Lung (tissue), 12 donors: ENCODE results near the gene ADI1. TPM values are rescaled to one million over a fixed set of nuclear protein-coding genes. Genes with fewer than 3 reads are reported as not detected.

ENCODE experiments used
- ATAC-seq: fragments of 200-7000 bp; cut with Tn5 transposase; one replicate; pipeline ENCODE4 v1.9.1; 2020; ENCODE audit warnings: moderate number of reproducible peaks; ENCODE audit not compliant: insufficient read depth, low FRiP score
- DNase-seq, 3 donors: peaks; one replicate each; pipeline ENCODE4 v3.0.0-alpha.2; 2013 to 2017
- H3K27ac ChIP-seq, 2 donors: one replicate each; pipeline ENCODE4 v1.5.1; 2013; ENCODE audit warnings: mild to moderate bottlenecking in 2 of 2, moderate library complexity in 2 of 2, control low read depth in 1 of 2, inconsistent platforms in 1 of 2, low read depth in 1 of 2, low read length in 1 of 2
- H3K27me3 ChIP-seq, 3 donors: one replicate each; pipeline ENCODE4 v1.5.1; 2013; ENCODE audit warnings: low read length in 2 of 3; ENCODE audit not compliant: control insufficient read depth in 3 of 3, insufficient read depth in 3 of 3
- H3K36me3 ChIP-seq, 4 donors: one replicate each; pipeline ENCODE4 v1.5.1; 2013; ENCODE audit warnings: low read length in 4 of 4, mild to moderate bottlenecking in 1 of 4, moderate library complexity in 1 of 4; ENCODE audit not compliant: control insufficient read depth in 4 of 4, insufficient read depth in 4 of 4
- H3K4me1 ChIP-seq, 5 donors: one replicate each; pipeline ENCODE4 v1.5.1; 2013; ENCODE audit warnings: low read length in 5 of 5, mild to moderate bottlenecking in 2 of 5, moderate library complexity in 1 of 5; ENCODE audit not compliant: control insufficient read depth in 5 of 5, insufficient read depth in 5 of 5
- H3K4me3 ChIP-seq: one replicate; pipeline ENCODE4 v1.5.1; 2013; ENCODE audit warnings: mild to moderate bottlenecking, control low read depth, moderate library complexity
- H3K9ac ChIP-seq, 2 donors: one replicate each; pipeline ENCODE4 v1.5.1; 2013; ENCODE audit warnings: low read length in 2 of 2, control low read depth in 1 of 2; ENCODE audit not compliant: insufficient read depth in 1 of 2
- H3K9me3 ChIP-seq, 4 donors: one replicate each; pipeline ENCODE4 v1.5.1; 2013; ENCODE audit warnings: low read length in 3 of 4, mild to moderate bottlenecking in 1 of 4, moderate library complexity in 1 of 4; ENCODE audit not compliant: control insufficient read depth in 4 of 4, insufficient read depth in 3 of 4
- CTCF ChIP-seq: IDR thresholded peaks from 2 replicates; pipeline ENCODE4 v1.5.1; 2012; ENCODE audit warnings: mild to moderate bottlenecking; ENCODE audit errors: control extremely low read depth, extremely low read depth
- WGBS, 2 donors: extraction: QIAGEN DNeasy Blood & Tissue Kit; methylation state at CpG; one replicate each; pipeline ENCODE4 v1.1.7; 2013; 5-methylcytosine and 5-hydroxymethylcytosine counted together
- polyA plus RNA-seq, 2 donors: library from polyadenylated mRNA; stranded (reverse); fragments of 200-250 nt; gene quantifications; one replicate each; pipeline ENCODE4 v1.2.1, GENCODE V29; 2013
- total RNA-seq, 2 donors: library from RNA; depleted of rRNA in 1 of 2; stranded (reverse); fragments of >200 nt in 1 of 2; gene quantifications; one replicate each; pipeline ENCODE4 v1.2.1, GENCODE V29; 2014 to 2021
- donor health status: control.
- donor health status: control.
- donor health status: Bipolar disorder and iron deficiency.
- donor health status: healthy.
- donor health status: DM: yes; HTN: yes; CAD: no.

ADI1 gene
- total and polyA plus RNA-seq, 4 donors, result 46.8 to 65.2 (median 55.9) TPM

GRCh38 chr2:3475771-3476170 lies 43.6 kb downstream of the ADI1 start:
- peaks cover 0 to 38% (median 22%) of the 10 kb centered on the region in 4 donors for H3K36me3 ChIP-seq

GRCh38 chr2:3472966-3473365 lies 46.4 kb downstream of the ADI1 start:
- Histone ChIP-seq H3K27me3 (no peaks in the 10 kb centered on the region), H3K9ac (no peak overlapping the region), H3K27ac (peak overlapping the region in 1 of 2 donors; percentile 35), H3K4me1 (peaks cover 0 to 9% (median 2%) of the 10 kb centered on the region in 5 donors), H3K4me3 (no peak overlapping the region), H3K9me3 (no peaks in the 10 kb centered on the region), H3K36me3 (peaks cover 0 to 37% (median 30%) of the 10 kb centered on the region in 4 donors)
- ATAC-seq (no peak), DNase-seq (no peak)
- WGBS, 2 donors, result 85 to 87% methylated on average over 10 of the region's 10 CpGs
- TF ChIP-seq CTCF, result no peak

More at GRCh38 chr2:3475771-3476170, 43.6 kb downstream of the ADI1 start:
- no peak for TF ChIP-seq CTCF
- no peak overlapping the region for H3K27ac ChIP-seq
- 95 to 97% methylated on average over 28 of the region's 28 CpGs for WGBS, 2 donors
- no peaks in the 10 kb centered on the region for H3K4me1 ChIP-seq
- H3K4me3 ChIP-seq, result no peak overlapping the region
- ATAC-seq, result no peak
- DNase-seq, result no peak
- H3K9ac ChIP-seq, result no peak overlapping the region
- no peaks in the 10 kb centered on the region for H3K9me3 ChIP-seq
- no peaks in the 10 kb centered on the region for H3K27me3 ChIP-seq

- peak overlapping the region in 1 of 2 donors; percentile 35 for H3K27ac ChIP-seq
- DNase-seq, result no peak
Measured at GRCh38 chr2:3472296-3472695, 47.0 kb downstream of the ADI1 start.

More at GRCh38 chr2:3472296-3472695, 47.0 kb downstream of the ADI1 start:
- Histone ChIP-seq H3K4me1 (peaks cover 0 to 9% (median 2%) of the 10 kb centered on the region in 5 donors), H3K4me3 (no peak overlapping the region), H3K36me3 (peaks cover 0 to 43% (median 33%) of the 10 kb centered on the region in 4 donors), H3K27me3 (no peaks in the 10 kb centered on the region), H3K9me3 (no peaks in the 10 kb centered on the region), H3K9ac (no peak overlapping the region)
- no peak for ATAC-seq
- WGBS, 2 donors, result 86 to 91% methylated on average over 10 of the region's 10 CpGs
- TF ChIP-seq CTCF, result no peak
